ENCODE results near the gene PRDM15. TPM values are rescaled to one million over a fixed set of nuclear protein-coding genes. Genes with fewer than 3 reads are reported as not detected.
A peak's percentile ranks its signal among the peaks of the same experiment; 100 is the strongest.

The PRDM15 gene
- total and polyA plus RNA-seq, 7 donors = 1.2 to 6.9 (median 4.6) TPM

DNA sequence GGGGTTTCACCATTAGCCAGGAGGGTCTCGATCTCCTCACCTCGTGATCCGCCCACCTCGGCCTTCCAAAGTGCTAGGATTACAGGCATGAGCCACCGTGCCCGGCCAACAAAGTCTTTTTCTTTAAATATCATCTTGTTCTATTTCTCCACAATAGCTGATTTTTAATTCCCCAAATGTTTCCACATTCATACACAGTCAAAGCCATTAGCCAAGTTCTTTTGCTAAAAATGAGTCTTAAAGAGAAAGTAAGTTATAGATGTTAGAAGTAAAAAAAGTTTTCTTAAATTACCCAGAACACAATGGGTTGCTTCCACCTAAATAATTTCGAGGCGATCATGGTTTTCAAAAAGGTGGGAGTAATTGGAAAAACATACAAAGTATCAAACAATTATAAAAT is 44.0 kb upstream of the PRDM15 start:
- no peaks in the 10 kb centered on the region for H3K9me3 ChIP-seq
- H3K4me1 ChIP-seq = peaks cover 0 to 48% (median 37%) of the 10 kb centered on the region in 4 donors
- H3K36me3 ChIP-seq = peaks cover 0 to 9% (median 3%) of the 10 kb centered on the region in 4 donors
- 78 to 90% methylated on average over 8 of the region's 8 CpGs for WGBS, 2 donors
- H3K4me3 ChIP-seq = peak overlapping the region in 1 of 4 donors; percentile 0
- no peak for TF ChIP-seq EP300 (IDR thresholded peaks at IDR 0.05)
- TF ChIP-seq POLR2AphosphoS5 (IDR thresholded peaks at IDR 0.05) = no peak
- TF ChIP-seq, protein P1, sequence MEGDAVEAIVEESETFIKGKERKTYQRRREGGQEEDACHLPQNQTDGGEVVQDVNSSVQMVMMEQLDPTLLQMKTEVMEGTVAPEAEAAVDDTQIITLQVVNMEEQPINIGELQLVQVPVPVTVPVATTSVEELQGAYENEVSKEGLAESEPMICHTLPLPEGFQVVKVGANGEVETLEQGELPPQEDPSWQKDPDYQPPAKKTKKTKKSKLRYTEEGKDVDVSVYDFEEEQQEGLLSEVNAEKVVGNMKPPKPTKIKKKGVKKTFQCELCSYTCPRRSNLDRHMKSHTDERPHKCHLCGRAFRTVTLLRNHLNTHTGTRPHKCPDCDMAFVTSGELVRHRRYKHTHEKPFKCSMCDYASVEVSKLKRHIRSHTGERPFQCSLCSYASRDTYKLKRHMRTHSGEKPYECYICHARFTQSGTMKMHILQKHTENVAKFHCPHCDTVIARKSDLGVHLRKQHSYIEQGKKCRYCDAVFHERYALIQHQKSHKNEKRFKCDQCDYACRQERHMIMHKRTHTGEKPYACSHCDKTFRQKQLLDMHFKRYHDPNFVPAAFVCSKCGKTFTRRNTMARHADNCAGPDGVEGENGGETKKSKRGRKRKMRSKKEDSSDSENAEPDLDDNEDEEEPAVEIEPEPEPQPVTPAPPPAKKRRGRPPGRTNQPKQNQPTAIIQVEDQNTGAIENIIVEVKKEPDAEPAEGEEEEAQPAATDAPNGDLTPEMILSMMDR (IDR thresholded peaks at IDR 0.05) = no peak
- TF ChIP-seq POLR2A (IDR thresholded peaks at IDR 0.05) = no peak
- H3K27me3 ChIP-seq = no peaks in the 10 kb centered on the region
- peak; percentile 65 for DNase-seq
- H3K27ac ChIP-seq = peak overlapping the region; percentile 61 to 87 (median 76)
- intact Hi-C loops (cut with DNase I) = no loop called here

DNA sequence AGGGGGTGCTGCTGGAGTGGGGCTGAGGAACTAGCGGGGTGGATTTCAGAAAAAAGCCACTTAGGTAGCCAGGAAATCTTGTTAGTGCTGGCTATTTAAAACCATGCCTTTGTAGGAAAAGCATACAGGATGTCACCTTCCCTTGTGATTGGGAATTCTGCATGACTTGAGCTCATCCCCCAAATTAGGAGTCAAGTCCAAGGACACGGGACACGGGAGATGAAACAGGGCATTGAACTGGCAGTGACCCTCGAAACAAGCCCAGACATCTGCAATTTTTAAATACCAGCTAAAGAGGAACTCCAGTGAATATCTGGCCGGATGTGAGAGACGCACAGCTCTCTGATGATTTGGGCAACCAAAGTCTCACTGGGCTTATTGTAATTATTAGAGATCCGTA is 41.9 kb upstream of the PRDM15 start:
- Histone ChIP-seq H3K27me3 (no peaks in the 10 kb centered on the region), H3K36me3 (peaks cover 12 to 31% (median 18%) of the 10 kb centered on the region in 4 donors), H3K9me3 (no peaks in the 10 kb centered on the region), H3K4me1 (peaks cover 0 to 31% (median 24%) of the 10 kb centered on the region in 4 donors), H3K4me3 (no peak overlapping the region), H3K27ac (no peak overlapping the region)
- 56 to 78% methylated on average over 7 of the region's 7 CpGs for WGBS, 2 donors
- TF ChIP-seq, protein P1 (IDR thresholded peaks at IDR 0.05) = no peak
- no peak for TF ChIP-seq POLR2A (IDR thresholded peaks at IDR 0.05)
- no peak for TF ChIP-seq EP300 (IDR thresholded peaks at IDR 0.05)
- DNase-seq = peak; percentile 62
- intact Hi-C loops (cut with DNase I) = no loop called here

DNA sequence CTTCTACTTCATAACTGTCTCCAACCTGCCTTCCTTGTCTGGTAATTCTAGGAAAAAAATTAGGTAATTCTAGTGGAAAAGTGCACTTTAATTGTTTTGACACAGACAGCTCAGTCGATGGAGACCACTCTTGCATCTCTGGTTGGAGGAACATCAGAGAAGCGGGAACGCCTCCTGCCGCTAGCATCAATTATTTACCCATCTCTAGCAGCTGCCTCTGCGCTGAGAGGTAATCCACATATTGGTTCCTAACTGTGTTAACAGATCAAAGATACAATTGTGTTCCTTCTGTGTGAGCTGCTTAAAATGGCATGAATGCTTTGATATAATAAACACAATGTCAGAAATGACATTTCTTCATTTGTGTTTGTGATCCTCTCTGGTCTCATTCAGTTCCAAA is 41.3 kb upstream of the PRDM15 start:
- peak; percentile 3 for DNase-seq
- WGBS, 2 donors = 84 to 93% methylated on average over 5 of the region's 5 CpGs
- peaks cover 12 to 36% (median 20%) of the 10 kb centered on the region in 4 donors for H3K36me3 ChIP-seq
- intact Hi-C loops (cut with DNase I) = no loop called here
- H3K4me3 ChIP-seq = no peak overlapping the region
- H3K27me3 ChIP-seq = no peaks in the 10 kb centered on the region
- H3K9me3 ChIP-seq = no peaks in the 10 kb centered on the region
- TF ChIP-seq POLR2AphosphoS5 (IDR thresholded peaks at IDR 0.05) (no peak), POLR2A (IDR thresholded peaks at IDR 0.05) (no peak), EP300 (IDR thresholded peaks at IDR 0.05) (no peak)
- TF ChIP-seq, protein P1 (IDR thresholded peaks at IDR 0.05) = no peak
- H3K4me1 ChIP-seq = peaks cover 0 to 25% (median 19%) of the 10 kb centered on the region in 4 donors
- H3K27ac ChIP-seq = no peak overlapping the region

DNA sequence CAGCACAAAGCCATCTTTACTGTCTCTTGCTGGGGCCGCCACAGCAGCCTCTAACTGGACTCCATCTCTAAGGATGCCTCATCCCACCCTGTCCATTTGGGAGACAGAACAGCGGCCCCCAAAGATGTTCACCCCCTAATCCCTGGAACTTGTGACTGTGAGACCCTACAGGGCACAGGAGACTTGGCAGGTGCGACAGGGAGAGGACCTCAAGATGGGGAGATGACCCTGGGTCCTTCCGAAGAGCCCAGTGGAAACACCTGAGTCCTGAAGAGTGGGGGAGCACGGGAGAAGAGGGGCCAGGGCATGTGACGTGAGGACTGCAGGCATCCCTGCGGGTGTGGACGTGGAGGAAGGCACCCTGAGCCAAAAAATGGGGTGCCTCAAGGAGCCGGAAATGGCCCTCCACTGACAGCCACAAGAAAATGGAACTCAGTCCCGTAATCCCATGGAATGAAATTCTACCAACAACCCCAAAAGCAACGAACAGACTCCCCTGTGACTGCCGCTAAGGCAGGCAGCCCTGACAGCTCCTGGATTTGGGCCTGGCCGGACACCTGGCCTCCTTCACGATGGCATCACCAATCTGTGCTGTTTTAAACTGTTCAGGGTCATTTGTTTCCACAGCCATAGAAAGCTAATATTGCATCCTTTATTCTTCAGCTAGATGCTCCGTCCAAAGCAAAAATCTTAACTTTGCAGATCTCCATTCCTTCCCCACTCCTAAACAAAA is 40.7 kb upstream of the PRDM15 start:
- TF ChIP-seq POLR2AphosphoS5 (IDR thresholded peaks at IDR 0.05) (no peak), EP300 (IDR thresholded peaks at IDR 0.05) (no peak)
- TF ChIP-seq, protein P1 (IDR thresholded peaks at IDR 0.05) = no peak
- 93 to 96% methylated on average over 15 of the region's 15 CpGs for WGBS, 2 donors
- H3K4me1 ChIP-seq = peaks cover 0 to 19% (median 13%) of the 10 kb centered on the region in 4 donors
- peaks cover 12 to 42% (median 23%) of the 10 kb centered on the region in 4 donors for H3K36me3 ChIP-seq
- no peaks in the 10 kb centered on the region for H3K9me3 ChIP-seq
- intact Hi-C loops (cut with DNase I) = no loop called here
- DNase-seq = peak; percentile 45
- no peak overlapping the region for H3K27ac ChIP-seq
- no peak overlapping the region for H3K4me3 ChIP-seq
- no peaks in the 10 kb centered on the region for H3K27me3 ChIP-seq
